Activated T-helper 9 cell treated with anti-CD3 and anti-CD28 coated beads, Interleukin-2, amount 50 U/mL, for 16 hours (primary cell): Measurements from ENCODE around the gene TSHZ2.
"Not testable (repeated sequence)": the region's sequence is repeated elsewhere in the genome, so short reads cannot be mapped to it uniquely, and the experiment has no call there.

Experiments used
- DNase-seq: peaks from one replicate; pipeline ENCODE4 v3.0.0-alpha.2; 2020; ENCODE audit warnings: low read depth

The TSHZ2 gene

DNA sequence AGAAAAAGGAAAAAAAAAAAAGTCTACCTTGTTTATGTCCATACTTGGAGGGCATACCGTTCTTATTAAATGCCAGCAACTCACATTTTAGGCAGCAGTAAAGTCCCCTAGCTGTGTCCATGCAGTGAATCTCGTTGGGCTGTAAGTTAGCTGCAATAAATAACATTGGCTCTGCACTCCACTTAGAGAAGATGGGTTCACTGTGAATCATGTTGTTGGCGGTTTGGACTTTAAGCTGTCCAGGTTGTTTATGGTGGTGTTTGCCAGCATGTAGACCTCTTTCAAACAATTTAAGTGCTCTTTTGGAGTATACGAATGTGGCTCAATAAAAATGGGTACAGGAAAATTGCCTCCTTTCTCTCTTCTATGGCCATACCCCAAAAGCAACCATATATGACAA lies 494.1 kb downstream of the TSHZ2 start:
- no peak for DNase-seq

DNA sequence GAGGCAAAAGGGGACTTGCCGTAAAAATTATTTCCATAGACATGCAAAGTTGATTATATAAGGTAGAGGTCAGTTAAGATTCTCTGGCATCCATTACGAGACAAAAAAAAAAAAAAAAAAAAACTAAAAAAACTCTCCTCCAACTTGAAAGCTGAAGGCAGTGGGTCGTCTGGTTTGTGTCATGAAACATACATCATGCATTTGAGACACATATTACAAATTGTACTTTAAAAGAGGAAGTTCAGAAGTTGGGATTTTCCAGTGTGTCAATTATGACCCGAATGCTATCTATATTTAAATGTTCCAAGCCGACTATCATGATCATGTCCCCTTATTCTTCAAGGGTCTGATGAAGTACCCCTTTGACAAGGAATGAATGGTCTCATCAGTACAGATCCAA lies 496.4 kb downstream of the TSHZ2 start:
- DNase-seq, result no peak

- not testable (repeated sequence) for DNase-seq
These were observed 500.7 kb downstream of the TSHZ2 start for GRCh38 chr20:53472859-53473258.

DNA sequence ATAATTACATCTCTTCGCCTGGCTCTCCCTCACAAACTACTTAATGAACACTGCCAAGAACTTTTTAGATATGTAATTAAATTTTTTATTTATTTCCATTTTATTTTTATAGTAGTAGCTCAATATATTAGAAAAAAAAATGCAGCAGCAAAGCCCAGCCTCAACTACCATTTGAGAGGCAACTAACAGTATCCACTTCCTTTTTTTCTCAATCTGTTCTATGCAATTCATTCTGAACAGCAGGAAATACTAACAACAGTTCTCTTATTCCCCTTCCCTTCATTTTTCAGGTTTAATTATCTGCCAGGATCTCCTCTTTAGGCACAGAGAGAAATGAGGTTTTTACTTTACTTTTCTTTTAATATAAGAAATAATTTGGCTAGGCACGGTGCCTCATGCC lies 508.8 kb downstream of the TSHZ2 start:
- DNase-seq, result no peak

DNA sequence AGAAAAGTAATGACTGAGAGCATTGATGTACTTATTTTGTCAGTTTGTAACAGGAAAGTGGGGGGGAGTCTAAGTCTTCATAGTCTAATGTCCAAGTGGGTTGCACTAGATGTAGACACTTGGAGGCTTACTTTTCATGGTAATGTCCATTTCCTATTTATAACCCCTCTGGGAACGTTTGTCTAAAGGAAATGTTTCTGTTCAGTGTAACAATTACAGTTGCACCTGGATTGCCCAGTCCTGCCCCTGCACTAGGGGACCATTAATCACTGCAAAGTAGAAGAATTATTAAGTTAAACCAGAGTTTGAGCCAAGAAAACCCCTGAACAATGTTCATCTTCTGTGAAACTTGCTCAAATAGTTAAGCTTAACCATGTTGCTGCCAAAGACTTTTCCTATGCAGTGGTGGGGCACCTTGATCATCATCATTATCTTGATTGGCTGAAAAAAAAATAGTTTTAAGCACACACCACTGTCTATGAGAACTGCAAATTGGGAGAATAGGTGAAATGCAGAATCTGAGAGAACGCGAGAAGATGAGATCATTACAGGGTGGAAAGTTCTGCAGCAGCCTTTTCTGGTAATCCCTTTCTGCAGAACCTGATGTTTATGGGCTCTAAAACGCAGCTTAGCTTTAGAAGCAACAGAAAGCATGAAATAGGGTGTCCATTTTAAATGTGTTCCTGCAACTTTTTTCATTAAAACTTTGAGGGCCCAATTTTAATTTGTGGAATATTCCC lies 515.5 kb downstream of the TSHZ2 start:
- no peak for DNase-seq

DNA sequence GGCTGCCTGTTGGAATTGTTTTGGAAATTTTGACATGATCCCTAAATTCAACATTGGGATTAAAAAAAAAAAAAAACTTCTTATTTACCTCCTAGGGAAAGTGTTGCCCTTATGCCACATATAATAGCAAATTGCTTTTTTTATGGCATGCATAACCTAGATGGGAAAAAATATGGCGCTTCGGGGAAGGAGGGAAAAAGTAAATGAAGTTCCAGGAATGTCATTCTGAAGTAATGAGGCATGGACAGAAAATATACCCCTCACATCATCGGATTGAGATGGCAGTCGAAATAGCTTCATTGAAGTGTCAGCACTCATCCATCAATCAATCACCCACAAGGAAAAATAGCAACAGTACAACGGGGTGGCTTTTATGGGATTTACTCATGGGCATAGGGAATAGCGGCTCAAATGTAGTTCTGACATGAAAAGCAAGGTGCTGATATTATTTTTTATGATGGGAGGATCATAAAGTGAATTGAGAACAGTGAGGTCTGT lies 516.7 kb downstream of the TSHZ2 start:
- DNase-seq, result no peak

DNA sequence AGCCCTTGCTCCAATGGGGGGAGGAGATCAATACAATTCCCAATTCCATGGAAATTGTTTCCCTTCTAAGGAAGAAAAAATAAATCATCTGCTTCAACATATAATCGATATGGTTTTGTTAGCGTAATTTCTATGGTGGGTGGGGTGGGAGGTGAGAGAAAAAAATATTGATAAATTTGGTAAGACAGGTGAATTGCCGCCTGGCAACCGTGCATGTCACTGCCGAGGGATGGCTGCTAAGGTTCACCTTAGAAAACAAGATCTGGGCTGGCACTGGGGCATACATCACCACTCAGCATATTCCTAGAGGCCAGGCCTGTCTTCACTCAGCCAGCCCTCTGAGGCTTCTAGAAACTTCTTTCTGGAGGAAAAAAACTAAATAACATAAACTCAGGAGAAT lies 517.4 kb downstream of the TSHZ2 start:
- DNase-seq, result no peak

- DNase-seq, result no peak
These were observed 518.5 kb downstream of the TSHZ2 start for GRCh38 chr20:53490620-53491019.

GRCh38 chr20:53491462-53491861 lies 519.3 kb downstream of the TSHZ2 start:
- DNase-seq, result no peak

DNA sequence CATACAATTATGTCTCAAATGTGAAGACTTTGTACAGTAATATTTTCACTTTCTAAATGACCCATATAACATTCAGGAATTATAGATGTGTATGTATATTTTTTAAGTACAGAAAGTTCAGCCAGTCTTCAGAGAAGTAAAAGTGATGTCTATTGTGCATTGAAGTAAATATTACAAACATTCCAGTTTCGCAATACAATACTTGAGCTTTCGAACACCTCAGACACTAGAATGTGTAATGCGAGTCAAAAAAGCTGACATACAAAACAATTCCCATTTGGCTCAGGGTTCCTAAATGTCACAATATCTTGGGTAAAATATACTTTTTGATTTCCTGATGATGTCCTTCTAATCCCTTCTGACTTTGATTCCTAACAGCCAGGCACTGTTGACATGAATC lies 520.1 kb downstream of the TSHZ2 start:
- DNase-seq, result no peak

- no peak for DNase-seq
These were observed 521.2 kb downstream of the TSHZ2 start for GRCh38 chr20:53493311-53493857.

GRCh38 chr20:53494753-53495152 lies 522.6 kb downstream of the TSHZ2 start:
- no peak for DNase-seq

GRCh38 chr20:53495398-53496092 lies 523.4 kb downstream of the TSHZ2 start:
- no peak for DNase-seq

GRCh38 chr20:53497246-53497645 lies 525.1 kb downstream of the TSHZ2 start:
- DNase-seq, result no peak

DNA sequence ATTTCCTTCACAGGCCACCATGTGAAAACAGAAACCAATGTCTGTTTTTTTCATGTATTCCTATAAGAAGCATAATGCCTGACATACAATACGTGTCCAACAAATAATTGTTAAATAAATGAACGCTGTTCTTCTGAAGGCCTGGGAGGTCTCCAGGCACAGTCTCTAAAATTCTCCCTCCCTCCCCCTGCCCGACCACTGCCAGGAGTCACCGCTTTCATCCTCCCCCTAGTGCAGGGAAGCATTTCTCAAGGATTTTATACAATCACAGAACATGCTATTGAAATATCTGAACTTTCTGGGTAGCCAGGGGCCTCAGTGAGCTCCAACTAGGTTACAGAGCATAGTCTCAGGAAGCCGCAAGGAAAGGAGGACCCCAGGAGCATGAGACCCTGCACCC lies 526.2 kb downstream of the TSHZ2 start:
- DNase-seq, result no peak

GRCh38 chr20:53500651-53501050 lies 528.5 kb downstream of the TSHZ2 start:
- no peak for DNase-seq

DNA sequence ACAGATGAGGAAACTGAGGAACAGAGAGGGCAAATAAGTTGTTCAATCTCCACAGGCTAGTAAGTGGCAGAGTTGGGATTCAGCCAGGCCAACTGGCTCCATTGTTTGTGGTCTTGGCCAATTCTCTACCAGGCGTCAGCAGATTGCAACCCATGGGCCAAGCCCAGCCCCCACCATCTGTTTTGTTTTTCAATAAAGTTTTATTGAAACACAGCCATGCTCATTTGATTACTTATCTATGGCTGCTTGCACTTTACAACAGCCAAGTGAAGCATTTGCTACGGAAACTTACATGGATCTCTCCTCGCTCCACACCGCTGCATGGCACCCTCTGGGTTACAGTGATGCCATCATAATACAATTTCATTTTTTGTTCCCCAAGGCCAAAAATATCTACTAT lies 530.7 kb downstream of the TSHZ2 start:
- no peak for DNase-seq

- DNase-seq, result no peak
These were observed 531.4 kb downstream of the TSHZ2 start for GRCh38 chr20:53503517-53503919.

DNA sequence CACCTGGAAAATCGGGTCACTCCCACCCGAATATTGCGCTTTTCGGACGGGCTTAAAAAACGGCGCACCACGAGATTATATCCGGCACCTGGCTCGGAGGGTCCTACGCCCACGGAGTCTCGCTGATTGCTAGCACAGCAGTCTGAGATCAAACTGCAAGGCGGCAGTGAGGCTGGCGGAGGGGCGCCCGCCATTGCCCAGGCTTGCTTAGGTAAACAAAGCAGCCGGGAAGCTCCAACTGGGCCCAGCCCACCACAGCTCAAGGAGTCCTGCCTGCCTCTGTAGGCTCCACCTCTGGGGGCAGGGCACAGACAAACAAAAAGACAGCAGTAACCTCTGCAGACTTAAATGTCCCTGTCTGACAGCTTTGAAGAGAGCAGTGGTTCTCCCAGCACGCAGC lies 531.9 kb downstream of the TSHZ2 start:
- not testable (repeated sequence) for DNase-seq

DNA sequence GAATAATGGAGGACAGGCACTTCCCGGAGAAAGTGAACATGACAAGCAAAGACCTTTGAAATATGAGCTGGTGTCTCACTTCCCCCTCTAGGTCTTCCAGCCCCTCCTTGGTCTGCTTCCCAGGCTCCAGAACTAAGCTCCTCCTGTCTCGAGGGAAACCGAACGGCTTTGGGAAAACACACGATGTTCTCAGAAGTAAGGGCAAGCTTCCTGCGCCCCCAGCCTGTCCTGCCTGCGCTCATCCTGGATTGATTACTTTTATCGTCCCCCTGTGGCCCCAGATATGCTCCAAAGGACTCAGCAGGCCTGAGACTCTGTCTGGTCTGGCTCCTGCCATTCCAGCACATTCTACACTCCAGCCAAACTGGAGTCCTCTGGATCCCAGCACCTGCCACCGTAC lies 538.1 kb downstream of the TSHZ2 start:
- DNase-seq, result no peak

DNA sequence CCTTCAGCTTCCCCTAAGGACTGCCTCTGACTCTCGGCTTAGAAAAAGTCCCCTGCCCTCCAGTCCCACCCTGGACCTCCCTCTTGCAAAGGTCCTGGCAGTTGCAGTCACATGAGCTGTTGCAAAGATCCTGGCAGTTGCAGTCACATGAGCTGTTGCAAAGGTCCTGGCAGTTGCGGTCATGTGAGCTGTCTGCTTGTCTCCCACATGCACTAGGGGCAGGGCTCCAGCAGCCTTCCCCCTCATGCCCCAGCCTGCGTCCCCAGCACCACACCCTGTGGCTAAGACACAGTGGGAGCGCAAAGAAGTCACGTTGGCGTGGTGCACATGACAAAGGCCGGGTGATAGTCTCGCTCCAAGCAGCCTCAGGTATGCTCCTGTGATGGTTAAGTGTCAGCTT lies 538.5 kb downstream of the TSHZ2 start:
- DNase-seq, result no peak

DNA sequence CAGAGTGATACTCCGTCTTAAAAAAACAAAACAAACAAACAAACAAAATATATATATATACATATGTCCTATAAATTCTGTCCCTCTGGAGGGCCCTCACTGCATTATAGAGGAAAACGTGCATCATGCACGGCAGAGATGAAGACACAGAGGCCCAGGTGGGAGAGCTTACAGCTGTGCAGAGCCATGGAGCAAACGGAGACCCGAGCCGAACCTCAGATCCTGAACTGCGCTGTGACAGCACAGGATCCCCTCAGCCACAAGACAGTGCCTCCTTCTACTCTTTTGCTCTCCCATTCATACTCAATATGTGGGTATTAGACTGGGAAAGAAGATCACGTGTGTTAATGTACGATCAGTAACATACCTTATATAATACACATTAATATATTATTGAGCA lies 539.9 kb downstream of the TSHZ2 start:
- DNase-seq, result no peak

DNA sequence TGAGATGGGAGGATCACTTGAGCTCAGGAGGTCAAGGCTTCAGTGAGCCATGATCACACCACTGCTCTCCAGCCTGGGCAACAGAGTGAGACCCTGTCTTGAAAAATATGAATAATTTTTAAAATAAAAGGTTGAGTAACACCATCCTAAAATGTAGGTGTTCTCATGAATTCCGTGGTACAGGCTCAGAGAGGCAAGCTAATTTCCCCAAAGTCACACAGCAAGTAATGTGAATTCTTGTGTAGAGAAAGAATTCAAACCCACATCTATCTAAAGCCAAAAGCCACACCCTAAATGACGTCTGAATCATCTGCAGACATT lies 541.0 kb downstream of the TSHZ2 start:
- DNase-seq, result no peak
